GM18519 (cell line): ENCODE data around the gene CHRNB2.

Source experiments
- ATAC-seq: cut with Tn5 transposase; IDR thresholded peaks from one replicate; pipeline ENCODE4 v1.9.1; 2021; ENCODE audit warnings: mild to moderate bottlenecking, moderate library complexity; ENCODE audit not compliant: unreplicated experiment, low FRiP score

The CHRNB2 gene

GRCh38 chr1:154629061-154629674 lies 61.6 kb downstream of the CHRNB2 start:
- no peak for ATAC-seq
